K562 (cell line): ENCODE measurements around the gene OPCML. TPM values are rescaled to one million over a fixed set of nuclear protein-coding genes. Genes with fewer than 3 reads are reported as not detected.

Experiments
- ATAC-seq: fragments of 200-7000 bp; cut with Tn5 transposase; 3 replicates; pipeline ENCODE4 v1.9.1; 2020; ENCODE audit warnings: moderate library complexity
- BruUV-seq: library from RNA; stranded (reverse); fragments of 400-500 nt; replicated peaks from 2 replicates; lab custom pipeline; 2021; lab: Mats Ljungman, UMichigan
- CTCF ChIA-PET: fragments of 300-600 bp; formaldehyde crosslinking; extraction: SDS; loops from one replicate; lab custom pipeline; 2021; ENCODE audit warnings: low intra/inter-chr PET ratio; lab: Yijun Ruan, JAX
- POLR2A ChIA-PET: fragments of 300-600, 350-650 bp; sonication (Branson Sonifier 250); formaldehyde crosslinking; extraction: SDS; loops from one replicate; lab custom pipeline; 2021; ENCODE audit warnings: antibody characterized with exemption, inconsistent platforms; lab: Yijun Ruan, JAX
- DNase-seq, 4 experiments: peaks; one replicate each; pipeline versions ENCODE4 v3.0.0 to v3.0.0-alpha.2; 2011 to 2018; ENCODE audit warnings: low spot score in 3 of 4, mixed read lengths in 3 of 4; ENCODE audit errors: extremely low read depth in 1 of 4
- FAIRE-seq: peaks from 2 replicates; lab custom pipeline; 2011; peaks lifted over from hg19 to GRCh38; lab: Jason Lieb, UNC
- H2AFZ ChIP-seq: 2 replicates; pipeline ENCODE4 v1.6.0; 2011; ENCODE audit warnings: low read depth, low read length, control low read depth, inconsistent platforms
- H3K27ac ChIP-seq: fragments of 200-600 bp; 3 replicates; pipeline ENCODE4 v1.8.0; 2011; ENCODE audit warnings: low read depth, mild to moderate bottlenecking, control low read depth, inconsistent platforms, low read length, moderate library complexity, mixed read lengths; ENCODE audit errors: extremely low read depth
- H3K27me3 ChIP-seq, 2 experiments: fragments of 300-600 bp in 1 of 2; 2 replicates in 1 of 2; 3 replicates in 1 of 2; pipeline versions ENCODE4 v1.6.0 to v1.8.0; 2011; ENCODE audit warnings: inconsistent platforms in 2 of 2, low read length in 2 of 2, mild to moderate bottlenecking in 1 of 2, mixed read lengths in 1 of 2, moderate library complexity in 1 of 2; ENCODE audit not compliant: control insufficient read depth in 2 of 2, insufficient read depth in 2 of 2
- H3K36me3 ChIP-seq: fragments of 300-600 bp; 3 replicates; pipeline ENCODE4 v1.8.0; 2011; ENCODE audit warnings: mild to moderate bottlenecking, low read length, inconsistent platforms; ENCODE audit not compliant: control insufficient read depth, insufficient read depth
- H3K4me1 ChIP-seq, 2 experiments: fragments of 200-600 bp in 1 of 2; replicated peaks in 1 of 2; 2 replicates in 1 of 2; 3 replicates in 1 of 2; pipeline versions ENCODE4 v1.5.1 to v1.8.0; 2011; ENCODE audit warnings: inconsistent platforms in 2 of 2, low read length in 2 of 2, mild to moderate bottlenecking in 1 of 2, mixed read lengths in 1 of 2, moderate library complexity in 1 of 2; ENCODE audit not compliant: control insufficient read depth in 2 of 2, insufficient read depth in 2 of 2
- H3K4me2 ChIP-seq: 2 replicates; pipeline ENCODE4 v1.6.1; 2011; ENCODE audit warnings: low read length, control low read depth, inconsistent platforms, mixed read lengths; ENCODE audit not compliant: insufficient read depth
- H3K4me3 ChIP-seq: fragments of 200-600 bp; sonication (generic), shearing (Covaris generic); 2 replicates; pipeline ENCODE4 v1.5.1; 2016; ENCODE audit warnings: control low read depth, inconsistent platforms
- H3K79me2 ChIP-seq: fragments of 200-600 bp; 3 replicates; pipeline ENCODE4 v1.8.0; 2011; ENCODE audit warnings: low read length, inconsistent platforms; ENCODE audit not compliant: control insufficient read depth, insufficient read depth
- H3K9ac ChIP-seq, 2 experiments: 2 replicates each; pipeline versions ENCODE4 v1.6.0 to v1.6.1; 2011; ENCODE audit warnings: low read depth in 2 of 2, low read length in 2 of 2, control low read depth in 1 of 2, inconsistent platforms in 1 of 2, mild to moderate bottlenecking in 1 of 2, mixed read lengths in 1 of 2; ENCODE audit not compliant: insufficient read depth in 1 of 2
- H3K9me1 ChIP-seq: one replicate; pipeline ENCODE4 v1.6.0; 2011; ENCODE audit warnings: inconsistent platforms, mild to moderate bottlenecking, low read length, moderate library complexity; ENCODE audit not compliant: control insufficient read depth, insufficient read depth
- H3K9me3 ChIP-seq: replicated peaks from 2 replicates; pipeline ENCODE4 v1.5.1; 2011; ENCODE audit warnings: low read depth, low read length, inconsistent platforms; ENCODE audit not compliant: control insufficient read depth, insufficient read depth
- H4K20me1 ChIP-seq: replicated peaks from 2 replicates; pipeline ENCODE4 v1.6.1; 2011; ENCODE audit warnings: low read length, inconsistent platforms, mixed read lengths; ENCODE audit not compliant: control insufficient read depth, insufficient read depth
- ASH1L ChIP-seq: fragments of 450-650 bp; IDR thresholded peaks from 2 replicates; pipeline ENCODE4 v1.6.1; 2018; ENCODE audit warnings: borderline replicate concordance, mild to moderate bottlenecking, low read depth; ENCODE audit not compliant: partially characterized antibody
- CEBPB ChIP-seq: fragments of 450-650 bp; IDR thresholded peaks from 2 replicates; pipeline ENCODE4 v1.6.1; 2016; ENCODE audit warnings: missing genetic modification characterization, missing compliant biosample characterization
- FOXP1 ChIP-seq: sonication (generic); formaldehyde crosslinking; IDR thresholded peaks from 2 replicates; pipeline ENCODE4 v1.8.0; 2022; ENCODE audit warnings: mild to moderate bottlenecking, missing genetic modification reagents
- MNT ChIP-seq, 2 experiments: fragments of 450-650 bp; conservative IDR thresholded peaks; 2 replicates each; pipeline ENCODE4 v1.6.1; 2017; ENCODE audit warnings: mild to moderate bottlenecking in 2 of 2, moderate library complexity in 2 of 2
- NR1H2 ChIP-seq: sonication (generic); formaldehyde crosslinking; IDR thresholded peaks from 2 replicates; pipeline ENCODE4 v1.4.0; 2020; ENCODE audit warnings: mild to moderate bottlenecking, missing genetic modification reagents
- TFAP4 ChIP-seq: sonication (generic); formaldehyde crosslinking; IDR thresholded peaks from 2 replicates; pipeline ENCODE4 v1.8.0; 2022; ENCODE audit warnings: missing genetic modification reagents, mild to moderate bottlenecking, moderate library complexity, borderline replicate concordance
- ZNF224 ChIP-seq: sonication (generic); formaldehyde crosslinking; IDR thresholded peaks from 2 replicates; pipeline ENCODE4 v1.8.0; 2022; ENCODE audit warnings: mild to moderate bottlenecking, missing genetic modification reagents
- ZNF407 ChIP-seq: fragments of 450-650 bp; IDR thresholded peaks from 2 replicates; pipeline ENCODE4 v1.6.1; 2016; ENCODE audit warnings: low read depth
- ZNF57 ChIP-seq: fragments of 450-650 bp; formaldehyde crosslinking; IDR thresholded peaks from 2 replicates; pipeline ENCODE4 v1.4.0; 2020; ENCODE audit warnings: mild to moderate bottlenecking, moderate library complexity
- ZSCAN29 ChIP-seq: fragments of 450-650 bp; IDR thresholded peaks from 2 replicates; pipeline ENCODE4 v1.6.1; 2017
- WGBS: fragments of 100-300 bp; shearing (Covaris generic); methylation state at CpG from one replicate; pipeline ENCODE4 v1.1.6; 2016; ENCODE audit warnings: low coverage, mixed read lengths; ENCODE audit not compliant: insufficient coverage; ENCODE audit errors: missing lambda C conversion rate; 5-methylcytosine and 5-hydroxymethylcytosine counted together
- in situ Hi-C: fragments of 300-500 bp; cut with MboI; formaldehyde crosslinking; loops from 4 replicates; pipeline ENCODE4 v1.15.0; 2018; ENCODE audit warnings: inconsistent platforms, mixed read lengths
- intact Hi-C: fragments of 100-400 bp; cut with micrococcal nuclease; formaldehyde crosslinking; loops from 2 replicates; pipeline ENCODE4 v1.14.2; 2022
- polyA plus RNA-seq, 8 experiments: library from polyadenylated mRNA; depleted of rRNA in 4 of 8; stranded (reverse) in 5 of 8; unstranded in 3 of 8; fragments of >200 nt; fragmentation: Nextera tagmentation in 2 of 8; fragmentation: Illumina TruSeq in 1 of 8; extraction: Ambion mirVana in 2 of 8; extraction: Trizol in 1 of 8; gene quantifications; 2 replicates each; pipeline versions ENCODE4 v1.2.1 to v1.2.3, GENCODE V29; 2011 to 2014; ENCODE audit warnings: inconsistent platforms in 1 of 8, missing spikeins in 1 of 8
- total RNA-seq, 7 experiments: library from RNA; depleted of rRNA in 6 of 7; stranded (reverse); fragments of >200 nt in 6 of 7; fragmentation: Illumina TruSeq in 2 of 7; extraction: Trizol in 2 of 7; gene quantifications; 2 replicates each; pipeline versions ENCODE4 v1.2.1 to v1.2.3, GENCODE V29; 2011 to 2021; ENCODE audit warnings: low replicate concordance in 1 of 7
- TF ChIP-seq, protein P1 (sequence below): sonication (generic); formaldehyde crosslinking; IDR thresholded peaks from 2 replicates; pipeline ENCODE4 v1.8.0; 2022; ENCODE audit warnings: mild to moderate bottlenecking, low read depth, missing genetic modification reagents

Gene OPCML
- total and polyA plus RNA-seq, 9 of the 15 experiments (the other 6 are each of a cell fraction or from before 2014, with no cell fraction given) = not detected

- Histone ChIP-seq H3K4me3 (no peak overlapping the region), H3K9ac (no peak overlapping the region), H3K36me3 (no peaks in the 10 kb centered on the region), H3K27me3 (no peaks in the 10 kb centered on the region), H3K9me3 (no peaks in the 10 kb centered on the region), H3K27ac (no peak overlapping the region), H4K20me1 (no peaks in the 10 kb centered on the region), H3K4me1 (no peaks in the 10 kb centered on the region), H3K79me2 (no peaks in the 10 kb centered on the region), H3K4me2 (no peak overlapping the region), H3K9me1 (no peaks in the 10 kb centered on the region), H2AFZ (no peak overlapping the region)
- ATAC-seq (no peak), FAIRE-seq (no peak), DNase-seq (no peak)
- intact Hi-C loops (no loop called here), in situ Hi-C loops (no loop called here)
- CTCF ChIA-PET = no interaction called here
- WGBS = 6% methylated on average over 2 of the region's 2 CpGs
- no TSS peak for BruUV-seq
- POLR2A ChIA-PET = no interaction called here
- TF ChIP-seq ZNF407 (no peak), MNT (conservative IDR thresholded peaks at IDR 0.05) (no peak), ZSCAN29 (no peak), NR1H2 (CRISPR knock-in tag) (no peak), FOXP1 (CRISPR knock-in tag) (no peak), TFAP4 (no peak), ASH1L (no peak), ZNF57 (no peak), CEBPB (tag) (no peak), ZNF224 (CRISPR knock-in tag) (no peak)
- TF ChIP-seq, protein P1, sequence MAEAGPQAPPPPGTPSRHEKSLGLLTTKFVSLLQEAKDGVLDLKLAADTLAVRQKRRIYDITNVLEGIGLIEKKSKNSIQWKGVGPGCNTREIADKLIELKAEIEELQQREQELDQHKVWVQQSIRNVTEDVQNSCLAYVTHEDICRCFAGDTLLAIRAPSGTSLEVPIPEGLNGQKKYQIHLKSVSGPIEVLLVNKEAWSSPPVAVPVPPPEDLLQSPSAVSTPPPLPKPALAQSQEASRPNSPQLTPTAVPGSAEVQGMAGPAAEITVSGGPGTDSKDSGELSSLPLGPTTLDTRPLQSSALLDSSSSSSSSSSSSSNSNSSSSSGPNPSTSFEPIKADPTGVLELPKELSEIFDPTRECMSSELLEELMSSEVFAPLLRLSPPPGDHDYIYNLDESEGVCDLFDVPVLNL (CRISPR knock-in tag) = no peak
Observed at GRCh38 chr11:132987936-132988335, 544.4 kb downstream of the OPCML start.
